Tongue (tissue), 2 donors: ENCODE results near the gene ERCC6L2. TPM values are rescaled to one million over a fixed set of nuclear protein-coding genes. Genes with fewer than 3 reads are reported as not detected.

Source experiments
- DNase-seq: peaks from one replicate; pipeline ENCODE4 v3.0.0-alpha.2; 2015
- total RNA-seq: library from RNA; depleted of rRNA; stranded (reverse); fragments of >200 nt; gene quantifications from one replicate; pipeline ENCODE4 v1.2.3, GENCODE V29; 2014

Gene ERCC6L2
- total RNA-seq, 1 donor from 2014 or later: 123 TPM

DNA sequence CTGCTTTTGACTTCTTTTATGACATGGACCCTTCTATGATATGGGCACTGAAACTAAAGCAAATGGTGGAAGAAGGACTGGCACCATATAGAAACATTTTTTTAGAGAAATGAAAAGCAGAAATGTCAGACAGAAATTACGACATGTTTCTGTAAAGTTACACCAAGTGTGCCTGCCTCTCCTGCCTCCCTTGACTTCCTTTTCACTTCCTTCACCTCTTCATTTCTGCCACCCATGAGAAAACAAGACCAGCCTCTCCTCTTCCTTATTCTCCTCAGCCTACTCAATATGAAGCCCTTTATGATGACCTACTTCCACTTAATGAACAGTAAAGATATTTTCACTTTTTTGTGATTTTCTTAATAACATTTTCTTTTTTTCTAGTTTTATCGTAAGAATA lies 44.5 kb downstream of the ERCC6L2 start:
- no peak for DNase-seq

DNA sequence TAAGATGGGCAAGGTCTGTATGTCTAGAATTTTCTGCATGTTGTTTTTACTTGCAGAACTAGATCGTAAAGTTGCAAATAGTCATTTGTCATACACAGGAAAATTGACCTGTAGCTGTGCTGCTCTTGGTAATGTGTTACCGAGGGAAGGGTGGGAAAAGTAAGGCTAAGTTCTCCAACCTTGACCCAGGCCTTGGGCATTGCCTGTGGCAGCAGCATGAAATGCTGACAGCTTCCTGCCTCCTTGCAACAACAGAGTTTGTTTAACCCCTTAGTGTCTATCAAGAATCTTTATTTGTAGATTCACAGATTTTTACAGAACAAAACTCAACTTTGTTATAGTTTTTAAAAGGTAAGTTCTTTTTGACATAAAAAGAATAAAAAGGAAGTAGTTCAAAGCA lies 48.3 kb downstream of the ERCC6L2 start:
- DNase-seq: no peak

DNA sequence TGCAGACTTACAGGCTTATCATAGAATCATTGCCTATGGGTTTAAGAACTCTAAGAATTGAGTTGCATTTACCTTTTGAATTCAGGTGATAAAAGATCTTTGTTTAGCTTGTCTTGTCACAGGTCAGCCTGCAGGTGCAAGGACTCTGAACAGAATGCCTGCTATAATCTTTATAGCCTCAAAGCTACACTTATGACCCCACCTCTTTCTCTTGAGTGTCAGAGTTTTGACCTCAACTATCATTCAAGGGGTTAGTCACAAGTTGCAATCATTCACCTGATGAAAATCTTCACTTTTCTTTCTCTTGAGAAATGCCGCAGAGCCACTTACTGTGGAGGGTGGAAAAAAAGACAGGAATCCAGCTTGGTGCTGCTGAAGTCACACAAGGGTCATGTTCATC lies 49.5 kb downstream of the ERCC6L2 start:
- DNase-seq: no peak

DNA sequence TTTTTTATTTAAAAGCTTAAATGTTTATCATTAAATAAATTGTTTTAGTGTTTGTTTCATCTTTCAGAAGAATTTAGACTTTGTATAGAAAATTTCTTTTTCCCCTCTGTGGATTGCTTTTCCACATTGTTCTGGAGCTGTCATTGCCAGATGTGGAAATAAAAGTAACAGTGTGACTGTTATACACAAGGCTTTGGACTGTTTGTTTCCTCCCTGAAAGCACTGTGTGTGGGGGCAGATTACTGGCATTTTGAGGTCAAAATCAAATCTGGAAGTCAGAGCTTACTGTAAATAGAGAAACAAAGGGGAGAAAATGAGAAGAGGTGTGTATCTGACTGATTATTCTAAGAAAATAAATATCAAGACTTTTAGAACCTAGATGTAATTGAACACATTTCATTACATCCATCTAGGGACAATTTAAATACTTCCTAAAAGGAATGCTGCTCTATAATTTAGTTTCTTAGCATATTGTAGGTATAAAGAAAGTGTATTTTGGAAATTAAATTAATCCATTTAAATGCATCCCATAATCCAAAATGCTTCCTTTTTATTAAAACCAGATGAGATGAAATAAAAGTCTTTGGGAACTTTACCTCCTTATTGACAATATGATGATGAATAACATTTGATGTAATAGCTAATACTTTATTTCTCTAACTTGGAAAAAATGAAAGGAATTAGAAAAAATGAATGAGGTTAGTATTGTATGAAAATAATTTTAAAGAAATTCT lies 51.9 kb downstream of the ERCC6L2 start:
- DNase-seq: no peak

DNA sequence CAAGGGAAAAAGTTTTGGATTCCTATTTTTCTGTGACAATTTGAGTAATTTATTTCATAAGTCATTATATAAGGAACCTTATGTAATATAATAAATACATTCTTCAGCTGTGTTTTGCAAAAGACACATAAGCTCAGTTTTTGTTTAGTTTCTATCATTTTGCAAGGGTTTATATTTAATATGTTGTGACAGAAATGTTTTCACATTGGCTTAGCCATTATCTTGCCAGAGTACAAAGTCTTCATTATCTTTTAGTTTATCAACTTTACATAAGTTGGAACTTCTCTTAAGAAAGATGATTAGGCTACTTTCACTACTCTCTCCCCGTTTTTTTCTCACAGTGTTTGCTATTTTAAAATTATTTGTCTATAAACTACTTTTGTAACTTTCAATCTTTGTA lies 54.8 kb downstream of the ERCC6L2 start:
- no peak for DNase-seq

DNA sequence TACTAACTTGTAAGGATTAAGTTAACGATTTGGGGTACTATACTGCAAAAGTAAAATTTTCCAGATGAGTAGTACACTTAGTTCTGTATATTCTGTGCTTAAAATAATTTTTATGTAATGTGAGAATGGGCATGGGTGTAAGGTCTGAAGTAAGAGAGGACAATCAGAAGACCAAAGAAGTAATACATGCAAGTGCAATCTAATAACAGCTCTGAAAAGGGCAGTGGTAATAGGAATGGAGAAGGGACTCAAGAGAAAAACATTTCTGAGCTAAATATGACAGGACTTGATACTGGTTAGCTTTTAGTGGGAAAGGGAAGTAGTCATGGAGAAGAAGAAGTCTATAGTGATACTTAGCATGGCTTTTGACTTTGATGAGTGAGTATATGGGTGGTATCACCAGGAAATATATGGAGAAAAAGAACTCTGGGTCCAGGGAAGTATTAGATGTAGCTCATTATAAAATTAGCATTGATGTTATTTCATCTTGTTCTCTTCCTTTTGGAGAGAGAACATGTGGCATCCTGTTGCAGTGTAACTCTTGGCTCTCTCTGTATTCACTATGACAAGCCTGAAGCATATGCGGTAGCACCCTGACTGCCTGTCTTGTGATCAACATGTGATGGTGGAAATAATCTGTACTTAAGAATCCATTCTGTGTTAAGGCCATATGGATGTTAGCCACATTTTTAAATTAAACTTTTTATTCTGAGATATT lies 60.5 kb downstream of the ERCC6L2 start:
- no peak for DNase-seq

DNA sequence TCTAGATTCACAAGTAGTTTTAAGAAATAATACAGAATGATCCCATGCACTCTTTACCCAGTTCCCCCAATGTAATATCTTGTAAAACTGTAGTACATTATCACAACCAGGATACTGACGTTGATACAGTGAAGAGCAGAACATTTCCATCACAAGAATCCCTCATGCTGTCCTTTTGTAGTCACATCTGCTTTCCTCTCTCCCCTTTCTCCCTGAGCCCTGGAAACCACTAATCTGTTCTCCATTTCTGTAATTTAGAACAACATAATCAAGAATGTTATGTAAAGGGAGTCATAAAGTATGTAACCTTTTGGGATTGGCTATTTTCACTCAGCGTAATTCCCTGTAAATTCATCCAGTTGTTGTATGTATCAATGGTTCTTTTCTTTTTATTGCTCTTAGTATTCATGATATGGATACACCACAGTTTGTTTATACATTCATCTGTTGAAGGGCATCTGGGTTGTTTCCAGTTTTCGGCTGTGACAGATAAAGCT lies 61.1 kb downstream of the ERCC6L2 start:
- DNase-seq: no peak

DNA sequence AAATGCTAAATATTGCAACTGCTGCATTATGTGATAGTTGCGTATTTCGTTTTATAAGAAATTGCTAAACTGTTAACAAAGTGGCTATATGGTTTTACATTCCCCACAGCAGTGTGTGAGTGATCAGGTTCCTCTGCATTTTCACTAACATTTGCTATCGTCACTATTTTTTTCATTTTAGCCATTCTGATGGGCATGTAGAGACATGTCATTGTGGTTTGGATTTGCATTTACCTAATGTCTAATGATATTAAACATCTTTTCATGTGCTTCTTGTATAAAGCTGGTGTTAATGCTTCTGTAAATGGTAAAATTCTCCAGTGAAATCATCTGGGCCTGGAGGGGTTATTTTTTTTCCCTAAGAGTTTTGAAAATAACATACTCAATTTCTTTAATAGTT lies 61.6 kb downstream of the ERCC6L2 start:
- DNase-seq: no peak

DNA sequence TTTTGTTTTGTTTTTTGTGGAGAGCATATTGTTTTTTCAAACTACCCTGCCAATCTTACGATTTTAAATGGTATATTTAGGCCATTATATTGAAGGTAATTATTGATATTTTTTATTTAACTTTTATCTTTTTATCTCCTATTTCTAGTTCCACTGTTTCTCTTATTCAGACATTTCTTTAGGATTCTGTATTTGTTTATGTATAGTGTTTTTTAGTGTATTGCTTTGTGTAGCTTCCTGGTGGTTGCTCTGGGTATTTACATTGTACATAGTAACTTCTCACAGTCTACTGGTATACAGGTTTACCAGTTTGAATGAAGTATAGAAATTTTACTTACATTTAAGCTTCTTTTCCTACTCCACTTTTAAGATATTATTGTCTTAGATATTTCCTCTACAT lies 63.2 kb downstream of the ERCC6L2 start:
- DNase-seq: no peak

DNA sequence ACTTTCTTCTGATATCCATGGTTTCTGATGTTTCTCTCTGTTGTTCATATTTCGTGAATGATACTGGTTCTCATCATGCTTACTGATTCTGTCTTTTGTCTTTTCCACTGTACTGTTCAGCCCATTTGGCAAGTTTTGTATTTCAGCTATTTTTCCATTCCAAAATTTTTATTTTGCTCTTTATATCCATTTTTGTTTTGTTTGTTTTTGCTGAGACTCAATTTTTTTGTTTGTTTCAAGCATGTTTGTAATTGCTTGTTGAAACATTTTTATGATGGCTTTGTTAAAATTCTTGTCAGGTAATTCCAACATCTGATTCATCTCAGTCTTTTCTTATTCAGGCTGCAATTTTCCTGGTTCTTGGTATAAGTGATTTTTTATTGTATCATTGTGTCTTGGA lies 64.0 kb downstream of the ERCC6L2 start:
- DNase-seq: no peak

DNA sequence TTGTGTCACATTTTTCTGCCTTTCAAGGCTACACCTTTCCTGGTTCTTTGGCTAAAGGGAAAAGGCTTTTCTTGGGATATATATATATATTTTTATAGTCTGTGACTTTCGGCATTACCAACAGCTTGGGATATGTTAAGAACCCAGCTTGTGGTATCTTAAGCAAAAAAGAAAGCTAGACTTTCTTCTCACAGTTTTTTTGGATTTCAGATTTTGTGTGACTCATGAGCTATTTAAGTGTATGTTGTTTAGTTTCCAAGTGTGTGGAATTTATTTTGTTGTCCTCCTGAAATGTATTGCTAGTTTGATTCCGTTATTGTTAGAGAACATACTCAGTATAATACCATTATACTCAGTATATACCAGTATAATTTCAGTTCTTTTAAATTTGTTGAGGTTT lies 64.8 kb downstream of the ERCC6L2 start:
- no peak for DNase-seq

DNA sequence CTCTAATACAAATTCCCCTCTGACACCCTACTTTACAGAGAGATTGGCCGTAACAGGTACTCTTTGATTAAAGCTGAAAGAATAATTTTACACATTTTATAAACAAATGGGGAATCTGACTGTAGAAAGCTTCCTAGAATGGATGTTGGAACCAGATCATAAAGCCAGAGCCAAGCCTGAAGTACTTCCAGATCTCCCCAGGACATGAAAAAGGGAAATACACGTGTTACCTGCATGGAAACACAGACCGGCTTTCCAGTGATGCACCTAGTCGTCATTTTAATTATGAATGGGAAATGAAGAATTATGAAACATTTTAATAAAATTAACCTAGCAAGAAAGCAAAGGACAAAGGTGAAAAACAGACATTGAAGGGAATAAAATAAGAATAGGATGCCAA lies 66.5 kb downstream of the ERCC6L2 start:
- DNase-seq: no peak

DNA sequence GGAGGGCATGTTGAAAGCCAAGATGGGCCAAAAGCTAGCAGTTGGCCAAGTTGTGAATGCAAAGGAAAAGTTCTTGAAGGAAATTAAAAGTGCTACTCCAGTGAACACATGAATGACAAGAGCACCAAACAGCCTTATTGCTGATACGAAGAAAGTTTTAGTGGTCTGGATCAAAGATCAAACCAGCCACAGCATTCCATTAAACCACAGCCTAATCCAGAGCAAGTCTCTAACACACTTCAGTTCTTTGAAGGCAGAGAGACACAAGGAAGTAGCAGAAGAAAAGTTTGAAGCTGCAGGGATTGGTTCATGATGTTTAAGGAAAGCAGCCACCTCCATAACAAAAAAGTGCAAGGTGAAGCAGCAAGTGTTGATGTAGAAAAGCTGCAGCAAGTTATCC lies 71.6 kb downstream of the ERCC6L2 start:
- DNase-seq: no peak

DNA sequence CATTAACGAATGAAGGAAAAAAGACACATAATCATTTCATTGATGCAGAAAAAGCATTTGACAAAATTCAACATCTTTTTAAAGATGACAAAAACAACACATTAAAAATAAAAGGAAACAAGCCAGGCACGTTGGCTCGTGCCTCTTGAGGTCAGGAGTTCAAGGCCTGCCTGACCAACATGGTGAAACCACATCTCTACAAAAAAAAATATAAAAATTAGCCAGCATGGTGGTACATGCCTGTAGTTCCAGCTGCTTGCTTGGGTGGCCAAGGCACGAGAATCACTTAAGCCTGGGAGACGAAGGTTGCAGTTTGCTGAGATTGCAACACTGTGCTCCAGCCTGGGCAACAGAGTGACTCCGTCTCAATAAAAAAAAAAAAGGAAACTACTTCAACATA lies 77.0 kb downstream of the ERCC6L2 start:
- DNase-seq: no peak

DNA sequence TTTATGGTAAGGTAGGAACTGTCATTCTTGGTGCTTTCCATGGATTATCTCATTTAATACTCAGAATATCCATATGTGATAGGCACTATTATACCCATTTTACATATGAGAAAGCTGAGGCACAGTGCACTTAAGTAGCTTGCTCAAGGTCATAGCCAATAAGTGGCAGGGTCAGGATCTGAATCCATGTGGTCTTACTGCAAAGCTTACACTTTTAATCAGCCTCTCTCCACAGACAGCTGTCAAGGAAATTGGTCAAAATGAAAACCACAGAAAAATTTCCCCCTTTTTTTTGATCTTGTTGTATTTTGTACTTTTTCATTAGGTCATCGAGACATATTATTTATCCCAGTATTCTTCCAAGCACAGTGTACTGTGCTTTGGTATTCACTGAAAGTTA lies 78.5 kb downstream of the ERCC6L2 start:
- no peak for DNase-seq

DNA sequence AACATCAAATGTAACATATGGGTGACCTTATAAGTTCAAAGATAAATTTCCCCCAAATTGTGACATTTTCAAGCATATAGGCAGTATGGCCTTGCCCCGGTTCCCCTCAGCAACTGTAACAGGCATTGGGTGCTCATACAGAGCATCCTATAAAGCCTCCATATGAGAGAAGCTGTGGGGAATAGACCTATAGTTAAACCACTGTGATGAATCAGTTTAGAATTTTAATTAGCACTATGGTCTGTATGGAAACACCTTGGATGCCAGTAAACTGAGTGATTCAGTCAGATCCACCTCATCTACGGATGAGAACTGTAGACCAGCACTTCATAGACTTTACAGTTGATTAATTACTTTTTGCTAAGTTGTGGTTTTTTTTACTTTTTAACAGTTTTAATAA lies 79.4 kb downstream of the ERCC6L2 start:
- DNase-seq: no peak

DNA sequence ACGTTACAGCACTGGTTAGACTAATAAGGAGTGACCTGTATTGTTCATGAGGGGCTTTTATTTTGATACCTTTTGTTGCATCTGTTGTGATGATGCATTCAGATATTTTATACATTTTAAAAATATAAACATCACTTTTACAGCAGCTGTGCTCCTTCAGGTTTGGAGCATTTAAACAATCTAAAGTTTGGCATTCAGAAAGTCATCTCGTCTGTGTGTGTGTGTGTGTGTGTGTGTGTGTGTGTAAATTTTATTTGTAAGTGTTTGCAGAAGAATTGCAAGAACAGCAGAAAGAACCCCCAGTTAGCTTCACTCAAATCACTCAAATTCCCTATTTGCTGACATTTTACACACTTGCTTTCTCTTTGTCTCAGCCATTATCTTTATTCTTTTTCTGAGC lies 87.4 kb downstream of the ERCC6L2 start:
- DNase-seq: no peak

DNA sequence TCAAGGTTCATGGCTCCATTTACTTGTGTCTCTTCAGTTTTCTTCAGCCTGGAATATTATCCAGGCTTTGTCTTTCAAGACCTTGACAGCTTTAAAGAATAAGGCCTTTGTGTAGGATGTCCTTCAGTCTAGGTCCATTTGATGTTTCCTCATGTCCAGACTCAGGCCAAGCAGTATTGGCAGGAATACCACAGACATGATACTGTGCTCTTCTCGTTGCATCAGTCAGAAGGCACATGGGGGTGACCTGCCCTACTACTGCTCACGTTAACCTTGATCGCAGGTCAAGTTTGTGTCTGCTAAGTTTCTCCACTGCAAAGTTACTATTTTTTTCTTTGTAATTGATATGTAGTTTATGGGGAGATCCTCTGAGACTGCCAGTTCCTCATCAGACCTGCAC lies 88.2 kb downstream of the ERCC6L2 start:
- DNase-seq: no peak

DNA sequence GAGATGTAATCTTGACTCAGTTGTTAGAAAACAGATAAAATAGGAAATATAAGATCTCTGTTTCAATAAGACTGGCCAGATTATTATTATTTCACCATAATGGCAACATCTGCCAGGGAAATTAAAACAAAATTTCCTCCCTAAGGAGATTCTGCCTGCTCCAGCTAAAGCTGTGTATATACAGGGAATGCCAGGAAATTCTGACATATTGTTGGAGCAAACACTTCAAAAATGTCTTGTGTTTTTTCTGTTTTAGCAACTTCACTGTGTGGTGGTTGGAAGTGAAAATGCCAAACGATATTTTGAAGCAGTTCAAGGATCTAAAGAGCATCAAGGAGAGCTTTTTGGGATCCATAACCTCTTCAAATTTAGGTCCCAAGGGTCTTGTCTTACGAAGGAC lies 90.8 kb downstream of the ERCC6L2 start:
- peak; percentile 67 for DNase-seq

DNA sequence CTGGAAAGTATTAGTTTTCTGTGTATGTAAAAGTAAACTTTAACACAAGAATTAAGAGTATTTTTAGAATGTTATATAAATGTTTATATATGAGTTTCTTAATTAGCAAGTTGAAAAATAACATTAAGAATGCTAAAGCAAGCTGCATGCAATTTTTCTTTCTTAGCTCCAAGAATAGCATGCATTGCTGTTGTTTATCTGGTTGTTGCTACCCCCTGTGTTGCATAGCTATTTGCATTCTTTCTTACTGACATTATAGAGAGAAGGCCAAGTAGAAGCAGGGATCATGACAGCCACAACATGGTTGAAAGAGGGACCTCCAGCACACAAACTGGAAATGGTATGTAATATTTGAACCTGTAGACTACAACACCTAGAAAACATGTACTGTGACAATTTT lies 94.8 kb downstream of the ERCC6L2 start:
- DNase-seq: no peak

DNA sequence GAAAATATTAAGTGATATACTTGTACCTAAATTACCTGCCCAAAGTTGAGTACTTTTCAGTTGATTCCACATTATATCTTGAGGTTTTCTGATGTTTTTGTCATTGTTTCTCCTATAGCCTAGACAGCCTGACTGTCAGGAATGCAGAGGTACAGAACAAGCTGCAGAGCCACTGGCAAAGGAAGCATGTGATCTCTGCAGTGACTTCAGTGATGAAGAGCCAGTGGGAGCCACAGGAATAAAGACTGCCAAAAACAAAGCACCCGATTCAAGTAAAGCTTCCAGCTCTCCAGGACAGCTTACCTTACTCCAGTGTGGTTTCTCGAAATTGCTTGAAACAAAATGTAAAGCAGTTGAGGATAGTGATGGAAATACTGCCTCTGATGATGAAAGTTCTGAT lies 96.3 kb downstream of the ERCC6L2 start:
- DNase-seq: no peak

DNA sequence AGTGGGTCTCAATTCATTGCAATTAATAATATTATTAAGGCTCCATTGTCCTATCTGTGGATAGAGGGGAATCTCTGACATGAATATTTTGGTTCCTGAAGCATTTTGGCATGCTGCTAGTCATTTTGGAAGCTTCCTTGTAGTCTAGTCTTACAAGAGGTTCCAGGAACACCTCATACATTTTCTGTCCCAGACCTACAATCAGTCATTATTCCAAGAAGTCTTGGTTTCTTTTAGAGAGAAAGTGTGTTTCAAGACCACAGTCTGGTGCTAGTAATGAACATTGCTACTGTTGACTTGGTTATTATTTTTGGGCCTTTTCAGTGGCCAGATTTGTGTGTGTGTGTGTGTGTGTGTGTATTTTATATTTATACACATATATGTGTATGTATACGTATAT lies 98.9 kb downstream of the ERCC6L2 start:
- DNase-seq: no peak

DNA sequence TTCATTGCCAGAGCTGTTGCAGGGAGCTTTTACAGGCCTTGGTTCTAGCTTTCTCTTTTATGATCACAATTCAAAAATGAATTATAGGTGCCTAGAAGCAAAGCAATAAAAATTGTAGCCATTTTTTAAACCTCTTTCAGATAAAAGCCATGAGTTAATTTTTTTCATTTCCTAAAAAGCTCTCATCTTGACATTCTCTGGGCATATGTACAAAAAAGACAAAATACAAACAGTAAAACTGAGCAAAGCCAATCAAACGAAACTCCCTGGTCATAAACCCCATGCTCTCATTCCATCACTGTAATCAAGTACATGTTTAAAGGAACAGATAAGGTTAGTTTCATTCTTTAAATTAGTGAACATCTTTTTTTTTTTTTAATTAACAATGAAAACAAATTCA lies 101.9 kb downstream of the ERCC6L2 start:
- DNase-seq: no peak

DNA sequence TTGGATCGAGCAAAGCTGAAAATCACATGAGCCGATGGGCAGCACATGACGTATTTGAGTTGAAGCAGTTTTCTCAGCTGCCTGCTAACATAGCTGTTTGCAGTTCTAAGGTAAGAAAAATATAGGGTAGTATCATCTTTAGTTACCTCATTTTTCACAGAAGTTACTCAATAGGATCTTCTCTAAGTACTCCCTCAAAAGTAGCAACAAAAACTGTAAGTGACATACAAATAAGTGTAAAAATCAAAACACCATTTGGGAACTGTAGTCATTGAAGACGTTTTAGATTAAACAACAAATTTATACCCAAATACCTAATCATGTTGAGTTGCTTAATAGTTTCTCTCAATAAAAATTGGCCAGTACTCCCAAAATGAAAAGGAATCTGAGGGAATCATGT lies 102.6 kb downstream of the ERCC6L2 start:
- no peak for DNase-seq
